ENCODE data around the gene STK11IP. TPM values are rescaled to one million over a fixed set of nuclear protein-coding genes. Genes with fewer than 3 reads are reported as not detected.

STK11IP gene
- total and polyA plus RNA-seq, 10 of the 15 experiments (the other 5 are each of a cell fraction or from before 2014, with no cell fraction given) = 0.42 to 24.0 (median 11.4) TPM

- Histone ChIP-seq H3K4me3 (no peak overlapping the region), H3K79me2 (ENCODE audit: control insufficient read depth, insufficient read depth, low read length) (no peaks in the 10 kb centered on the region), H3K4me1 (ENCODE audit: control insufficient read depth, insufficient read depth, low read length) (no peaks in the 10 kb centered on the region), H4K20me1 (ENCODE audit: control insufficient read depth, insufficient read depth) (no peaks in the 10 kb centered on the region), H3K27me3 (replicated peaks in 1 of 2; ENCODE audit: control insufficient read depth in 2 of 2, insufficient read depth in 2 of 2, low read length in 1 of 2) (peaks cover 2 to 4% of the 10 kb centered on the region in 2 experiments; a peak in 3 of 4 replicates), H3K9ac (ENCODE audit: control insufficient read depth, insufficient read depth, low read length) (no peak overlapping the region), H3K27ac (ENCODE audit: control insufficient read depth, insufficient read depth) (no peak overlapping the region), H3K36me3 (ENCODE audit: control insufficient read depth in 2 of 2, insufficient read depth in 2 of 2, low read length in 1 of 2) (no peaks in the 10 kb centered on the region), H2AFZ (ENCODE audit: control insufficient read depth, low read depth, low read length) (no peak overlapping the region), H3K9me3 (replicated peaks; ENCODE audit: control insufficient read depth, insufficient read depth, low read length) (no peaks in the 10 kb centered on the region), H3K4me2 (ENCODE audit: control insufficient read depth, insufficient read depth) (no peak overlapping the region)
- ChIA-PET CTCF (no interaction called here), SMC1A (ENCODE audit: uncharacterized antibody, unreplicated experiment) (no interaction called here), RAD21 (ENCODE audit: unreplicated experiment) (no interaction called here), POLR2A (no interaction called here)
- intact Hi-C loops (cut with micrococcal nuclease; ENCODE audit: unreplicated experiment) (no loop called here), in situ Hi-C loops (cut with MboI) (no loop called here)
- FAIRE-seq (no peak), ATAC-seq (no peak), DNase-seq (ENCODE audit: low read depth, low spot score) (no peak)
- no peak for TF ChIP-seq KDM1A (IDR thresholded peaks at IDR 0.05; ENCODE audit: borderline replicate concordance)
- no peak for TF ChIP-seq CBX3 (IDR thresholded peaks at IDR 0.05; ENCODE audit: borderline replicate concordance, low read depth)
- no TSS peak for BruUV-seq (replicated peaks)
- 65% methylated on average over 18 of the region's 18 CpGs for WGBS (ENCODE audit: insufficient coverage, insufficient replicate concordance, low lambda C conversion rate, missing lambda C conversion rate)
Measured at GRCh38 chr2:219567131-219567530, 30.5 kb upstream of the STK11IP start.

DNA sequence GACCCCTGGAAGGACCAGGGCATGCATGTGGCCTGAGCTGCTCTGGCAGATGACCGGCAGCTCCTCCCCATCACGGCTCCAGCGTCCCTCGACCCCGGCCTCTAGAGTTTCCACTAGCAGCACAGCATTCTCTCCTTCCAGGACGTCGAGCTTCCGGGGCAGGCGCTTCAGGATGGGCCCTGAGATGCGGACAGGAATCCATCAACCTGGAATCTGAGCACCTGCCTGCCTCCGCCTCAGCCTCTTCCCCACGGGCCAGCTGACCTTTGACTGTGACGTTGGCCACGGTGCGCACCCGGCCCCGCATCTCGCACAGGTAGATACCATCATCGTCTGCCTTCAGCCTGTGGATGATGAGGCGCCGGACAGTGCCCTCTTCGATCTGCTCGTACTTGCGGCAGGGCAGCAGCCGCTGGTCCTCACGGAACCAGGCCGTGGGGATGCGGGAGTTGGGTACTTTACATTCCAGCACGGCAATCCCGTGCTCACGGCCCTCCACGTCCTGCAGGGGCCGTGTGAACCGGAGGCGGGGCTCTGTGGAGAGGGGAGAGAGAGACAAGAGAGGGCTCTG lies 29.8 kb upstream of the STK11IP start:
- intact Hi-C loops (cut with micrococcal nuclease; ENCODE audit: unreplicated experiment) (no loop called here), in situ Hi-C loops (cut with MboI) (no loop called here)
- no peak for ATAC-seq
- H4K20me1 ChIP-seq (ENCODE audit: control insufficient read depth, insufficient read depth) = no peaks in the 10 kb centered on the region
- no peak for DNase-seq (ENCODE audit: low read depth, low spot score)
- H3K79me2 ChIP-seq (ENCODE audit: control insufficient read depth, insufficient read depth, low read length) = no peaks in the 10 kb centered on the region
- POLR2A ChIA-PET = no interaction called here
- TF ChIP-seq EP300 (IDR thresholded peaks at IDR 0.05; ENCODE audit: borderline replicate concordance in 1 of 2, control insufficient read depth in 1 of 2, low read depth in 2 of 2, low read length in 2 of 2) (no peak), SUPT20H (IDR thresholded peaks at IDR 0.05; ENCODE audit: borderline replicate concordance, control insufficient read depth, low read depth, low read length) (no peak), SMAD1 (IDR thresholded peaks at IDR 0.05; ENCODE audit: low read depth, partially characterized antibody) (no peak), ESRRA (IDR thresholded peaks at IDR 0.05; ENCODE audit: low read length) (no peak), SRF (IDR thresholded peaks at IDR 0.05; ENCODE audit: low read depth in 2 of 2, low read length in 2 of 2) (no peak), RCOR1 (conservative IDR thresholded peaks at IDR 0.05; ENCODE audit: low read depth, low read length) (no peak), STAT1 (conservative IDR thresholded peaks at IDR 0.05) (no peak), SMAD5 (IDR thresholded peaks at IDR 0.05; ENCODE audit: low read depth) (no peak), ZNF24 (IDR thresholded peaks at IDR 0.05) (no peak), NBN (IDR thresholded peaks at IDR 0.05) (no peak)
- TF ChIP-seq, protein P1, sequence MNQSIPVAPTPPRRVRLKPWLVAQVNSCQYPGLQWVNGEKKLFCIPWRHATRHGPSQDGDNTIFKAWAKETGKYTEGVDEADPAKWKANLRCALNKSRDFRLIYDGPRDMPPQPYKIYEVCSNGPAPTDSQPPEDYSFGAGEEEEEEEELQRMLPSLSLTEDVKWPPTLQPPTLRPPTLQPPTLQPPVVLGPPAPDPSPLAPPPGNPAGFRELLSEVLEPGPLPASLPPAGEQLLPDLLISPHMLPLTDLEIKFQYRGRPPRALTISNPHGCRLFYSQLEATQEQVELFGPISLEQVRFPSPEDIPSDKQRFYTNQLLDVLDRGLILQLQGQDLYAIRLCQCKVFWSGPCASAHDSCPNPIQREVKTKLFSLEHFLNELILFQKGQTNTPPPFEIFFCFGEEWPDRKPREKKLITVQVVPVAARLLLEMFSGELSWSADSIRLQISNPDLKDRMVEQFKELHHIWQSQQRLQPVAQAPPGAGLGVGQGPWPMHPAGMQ (IDR thresholded peaks at IDR 0.05; ENCODE audit: borderline replicate concordance) = no peak
- TF ChIP-seq, protein P2, sequence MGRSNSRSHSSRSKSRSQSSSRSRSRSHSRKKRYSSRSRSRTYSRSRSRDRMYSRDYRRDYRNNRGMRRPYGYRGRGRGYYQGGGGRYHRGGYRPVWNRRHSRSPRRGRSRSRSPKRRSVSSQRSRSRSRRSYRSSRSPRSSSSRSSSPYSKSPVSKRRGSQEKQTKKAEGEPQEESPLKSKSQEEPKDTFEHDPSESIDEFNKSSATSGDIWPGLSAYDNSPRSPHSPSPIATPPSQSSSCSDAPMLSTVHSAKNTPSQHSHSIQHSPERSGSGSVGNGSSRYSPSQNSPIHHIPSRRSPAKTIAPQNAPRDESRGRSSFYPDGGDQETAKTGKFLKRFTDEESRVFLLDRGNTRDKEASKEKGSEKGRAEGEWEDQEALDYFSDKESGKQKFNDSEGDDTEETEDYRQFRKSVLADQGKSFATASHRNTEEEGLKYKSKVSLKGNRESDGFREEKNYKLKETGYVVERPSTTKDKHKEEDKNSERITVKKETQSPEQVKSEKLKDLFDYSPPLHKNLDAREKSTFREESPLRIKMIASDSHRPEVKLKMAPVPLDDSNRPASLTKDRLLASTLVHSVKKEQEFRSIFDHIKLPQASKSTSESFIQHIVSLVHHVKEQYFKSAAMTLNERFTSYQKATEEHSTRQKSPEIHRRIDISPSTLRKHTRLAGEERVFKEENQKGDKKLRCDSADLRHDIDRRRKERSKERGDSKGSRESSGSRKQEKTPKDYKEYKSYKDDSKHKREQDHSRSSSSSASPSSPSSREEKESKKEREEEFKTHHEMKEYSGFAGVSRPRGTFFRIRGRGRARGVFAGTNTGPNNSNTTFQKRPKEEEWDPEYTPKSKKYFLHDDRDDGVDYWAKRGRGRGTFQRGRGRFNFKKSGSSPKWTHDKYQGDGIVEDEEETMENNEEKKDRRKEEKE (IDR thresholded peaks at IDR 0.05) = no peak
- no peaks in the 10 kb centered on the region for H3K4me1 ChIP-seq (ENCODE audit: control insufficient read depth, insufficient read depth, low read length)
- H3K4me2 ChIP-seq (ENCODE audit: control insufficient read depth, insufficient read depth) = no peak overlapping the region
- 60% methylated on average over 35 of the region's 35 CpGs for WGBS (ENCODE audit: insufficient coverage, insufficient replicate concordance, low lambda C conversion rate, missing lambda C conversion rate)
- no TSS peak for BruUV-seq (replicated peaks)
- no peak overlapping the region for H3K9ac ChIP-seq (ENCODE audit: control insufficient read depth, insufficient read depth, low read length)
- H3K27ac ChIP-seq (ENCODE audit: control insufficient read depth, insufficient read depth) = no peak overlapping the region
- H3K36me3 ChIP-seq (ENCODE audit: control insufficient read depth in 2 of 2, insufficient read depth in 2 of 2, low read length in 1 of 2) = no peaks in the 10 kb centered on the region
- peaks cover 2 to 5% of the 10 kb centered on the region in 2 experiments; a peak in 3 of 4 replicates for H3K27me3 ChIP-seq (replicated peaks in 1 of 2; ENCODE audit: control insufficient read depth in 2 of 2, insufficient read depth in 2 of 2, low read length in 1 of 2)
- CTCF ChIA-PET = interaction anchor here (0.9 kb wide), 1 partner anchor 265 kb away, joined by 3 read pairs; no protein-coding TSS in a partner anchor
- no peak for FAIRE-seq
- RAD21 ChIA-PET (ENCODE audit: unreplicated experiment) = no interaction called here
- no peaks in the 10 kb centered on the region for H3K9me3 ChIP-seq (replicated peaks; ENCODE audit: control insufficient read depth, insufficient read depth, low read length)
- H2AFZ ChIP-seq (ENCODE audit: control insufficient read depth, low read depth, low read length) = no peak overlapping the region
- SMC1A ChIA-PET (ENCODE audit: uncharacterized antibody, unreplicated experiment) = no interaction called here
- H3K4me3 ChIP-seq = no peak overlapping the region
